Stimulated activated CD8-positive, alpha-beta memory T cell treated with anti-CD3 and anti-CD28 coated beads, Interleukin-7, amount 100 ng/mL, for 48 hours (primary cell): ENCODE measurements around the gene SLC15A3.

Experiments
- DNase-seq, 2 donors: peaks; one replicate each; pipeline ENCODE4 v3.0.0-alpha.2; 2020; ENCODE audit warnings: low read depth in 1 of 2; ENCODE audit errors: extremely low read depth in 1 of 2

SLC15A3 gene

DNA sequence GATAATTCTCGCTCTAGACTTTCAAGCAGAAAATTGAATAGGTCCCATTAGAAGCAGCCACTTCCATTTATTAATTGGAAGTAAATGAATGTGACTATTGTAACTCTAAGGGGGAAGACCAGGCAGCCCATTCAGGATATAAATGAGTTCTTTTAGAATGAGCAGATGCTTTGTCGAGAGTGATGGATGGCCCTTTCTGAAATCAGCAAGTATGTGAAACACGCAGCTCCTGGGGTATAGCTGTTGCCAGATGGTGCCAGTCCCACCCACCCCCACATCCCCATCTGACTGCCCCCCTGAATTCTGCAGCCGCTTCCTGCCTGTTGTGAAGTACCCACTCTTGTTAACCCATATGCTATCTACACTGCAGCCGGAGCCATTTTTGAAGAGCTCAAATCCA lies 3.7 kb downstream of the SLC15A3 start:
- no peak for DNase-seq

DNA sequence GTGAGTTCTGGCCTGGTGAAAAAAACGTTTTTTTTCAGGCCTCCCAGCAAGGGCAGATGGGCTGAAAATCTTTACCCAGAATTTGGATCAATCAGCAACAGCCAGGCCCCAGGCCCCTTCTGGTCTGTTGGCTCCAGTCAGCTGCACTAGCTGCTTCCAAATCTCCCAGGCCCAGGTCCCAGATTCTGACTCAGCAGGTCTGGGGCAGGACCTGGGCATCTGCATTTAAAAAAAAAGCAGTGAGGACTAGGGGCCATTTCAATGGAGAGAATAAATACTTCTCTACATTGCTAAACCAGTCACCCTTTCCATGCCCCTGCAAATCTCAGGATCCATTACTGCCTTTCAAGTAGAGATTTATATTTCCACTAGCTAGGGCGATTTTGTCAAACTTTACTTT lies 4.3 kb downstream of the SLC15A3 start:
- DNase-seq = no peak

DNA sequence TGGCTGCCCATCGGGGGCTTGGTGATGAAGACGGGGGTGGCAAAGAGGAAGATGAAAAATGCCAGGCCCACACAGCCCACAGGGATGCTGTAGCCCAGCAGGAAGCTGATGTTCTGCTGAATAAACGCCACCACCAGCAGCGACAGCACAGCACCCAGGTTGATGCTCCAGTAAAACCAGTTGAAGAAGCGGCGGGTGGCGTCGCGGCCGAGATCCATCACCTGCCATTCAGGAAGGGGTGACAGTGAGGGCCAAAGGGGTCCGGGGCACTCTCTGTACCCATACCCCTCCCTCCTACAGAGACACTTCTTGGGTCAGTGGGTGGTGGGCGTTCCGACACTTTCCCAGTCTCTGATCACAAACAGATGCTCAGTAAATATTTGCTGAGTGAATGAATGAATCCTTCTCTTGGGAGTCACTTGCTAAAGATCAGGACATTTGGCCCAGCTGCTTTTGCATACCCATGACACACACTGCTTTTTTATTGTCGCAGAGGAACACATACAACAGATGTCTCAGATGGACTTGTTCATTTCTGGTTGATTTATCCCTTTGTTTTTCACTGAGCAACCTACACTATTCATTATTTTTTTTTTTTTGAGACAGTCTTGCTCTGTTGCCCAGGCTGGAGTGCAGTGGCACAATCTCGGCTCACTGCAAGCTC lies 5.2 kb downstream of the SLC15A3 start:
- DNase-seq = no peak

DNA sequence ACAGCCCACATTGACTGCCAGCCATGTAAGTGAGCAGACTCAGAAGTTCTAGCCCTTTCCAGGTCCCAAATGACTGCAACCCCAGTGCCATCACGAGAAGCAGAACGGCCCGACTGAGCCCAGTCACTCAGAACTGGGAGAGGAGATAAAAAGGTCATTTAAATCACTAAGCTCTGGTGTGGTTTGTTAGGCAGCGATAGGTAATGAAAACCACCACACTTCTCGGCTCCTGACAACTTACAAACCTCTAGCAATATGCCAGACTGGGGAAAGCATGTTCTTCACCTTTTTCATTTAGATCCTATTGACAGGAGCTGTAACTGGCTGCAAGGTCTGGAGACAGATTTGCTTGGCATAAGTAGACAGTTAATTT lies 6.7 kb downstream of the SLC15A3 start:
- DNase-seq = no peak

DNA sequence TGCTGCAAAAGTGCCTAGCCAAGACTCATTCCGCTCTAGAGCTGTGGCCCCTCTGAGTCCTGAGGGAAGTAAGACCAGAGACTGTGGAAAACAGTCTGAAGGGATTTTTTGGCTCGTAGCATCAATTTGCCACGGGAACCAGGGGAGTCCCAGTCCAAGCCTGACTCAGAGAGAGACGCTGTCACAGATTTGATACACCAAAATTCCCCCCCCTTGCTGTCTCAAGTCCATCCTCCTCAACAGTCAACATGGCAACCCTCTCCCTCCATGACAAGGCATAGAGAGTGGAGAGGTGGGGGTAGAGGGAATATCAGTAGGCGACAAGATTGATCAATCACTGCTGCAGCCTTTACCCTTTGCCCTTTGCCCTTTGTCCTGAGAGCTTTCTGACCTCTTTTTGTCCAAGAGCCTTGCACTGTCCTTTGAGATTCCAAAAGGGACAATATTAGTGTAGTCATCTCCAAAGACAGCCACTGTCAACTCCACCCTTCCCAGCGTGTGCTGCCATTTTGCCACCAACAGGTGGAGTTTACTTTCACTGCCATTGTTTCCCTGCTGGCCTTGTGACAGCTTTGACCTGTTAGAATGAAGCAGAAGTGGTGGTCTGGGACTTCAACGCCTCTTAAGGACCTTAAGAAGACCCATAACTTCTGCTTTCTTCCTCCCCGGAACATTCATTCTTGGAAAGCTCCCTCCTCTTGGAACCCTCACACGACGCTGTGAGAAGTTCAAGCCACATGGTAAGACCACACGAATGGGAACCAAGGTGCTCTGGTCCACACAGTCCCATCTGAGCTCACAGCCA lies 7.3 kb downstream of the SLC15A3 start:
- DNase-seq = no peak

DNA sequence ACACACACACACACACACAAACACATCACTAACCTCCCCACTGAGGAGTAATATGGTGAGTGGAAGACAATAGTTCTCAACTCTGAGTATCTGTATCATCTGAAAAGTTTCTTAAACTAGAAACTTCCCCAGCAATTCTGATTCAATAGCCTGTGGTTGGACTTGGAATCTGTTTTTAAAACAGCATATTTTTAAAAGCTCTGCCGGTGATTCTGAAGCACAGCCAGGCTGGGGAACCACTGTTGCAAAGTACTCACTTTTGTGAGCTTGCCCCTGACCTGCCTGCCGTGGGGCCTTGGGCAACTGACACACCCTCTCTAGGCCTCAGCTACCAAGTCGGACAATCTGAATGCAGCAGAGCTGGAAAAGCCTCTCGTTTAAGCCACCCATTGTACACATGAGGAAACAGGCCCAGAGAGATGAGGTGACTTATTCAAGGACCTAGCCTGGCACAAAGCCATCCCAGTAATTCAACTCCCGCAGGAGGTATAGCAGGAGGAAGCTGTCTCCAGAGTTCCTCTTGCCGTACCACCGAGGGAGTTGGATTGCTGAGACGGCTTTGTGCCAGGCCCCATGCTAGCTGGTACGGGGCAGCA lies 8.9 kb downstream of the SLC15A3 start:
- DNase-seq = no peak

DNA sequence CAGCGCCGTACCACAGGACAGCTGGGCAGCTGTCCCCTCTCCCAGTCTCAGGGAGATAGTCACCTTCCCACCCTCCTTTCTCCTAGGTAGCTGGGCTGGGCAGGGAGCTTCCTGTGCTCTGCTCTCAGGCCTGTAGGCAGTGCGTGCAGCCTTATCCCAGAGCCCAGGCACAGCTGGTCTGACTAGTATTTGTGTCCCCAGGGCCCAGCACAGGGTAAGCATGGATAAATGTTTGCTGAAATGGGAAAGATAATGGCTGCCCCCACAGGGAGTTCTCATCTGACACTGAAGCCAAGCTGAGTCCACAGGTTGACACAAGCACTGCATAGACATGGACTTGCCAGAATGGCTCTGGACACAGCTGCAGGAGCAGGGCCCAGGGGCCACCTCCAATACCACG lies 9.8 kb downstream of the SLC15A3 start:
- no peak for DNase-seq

DNA sequence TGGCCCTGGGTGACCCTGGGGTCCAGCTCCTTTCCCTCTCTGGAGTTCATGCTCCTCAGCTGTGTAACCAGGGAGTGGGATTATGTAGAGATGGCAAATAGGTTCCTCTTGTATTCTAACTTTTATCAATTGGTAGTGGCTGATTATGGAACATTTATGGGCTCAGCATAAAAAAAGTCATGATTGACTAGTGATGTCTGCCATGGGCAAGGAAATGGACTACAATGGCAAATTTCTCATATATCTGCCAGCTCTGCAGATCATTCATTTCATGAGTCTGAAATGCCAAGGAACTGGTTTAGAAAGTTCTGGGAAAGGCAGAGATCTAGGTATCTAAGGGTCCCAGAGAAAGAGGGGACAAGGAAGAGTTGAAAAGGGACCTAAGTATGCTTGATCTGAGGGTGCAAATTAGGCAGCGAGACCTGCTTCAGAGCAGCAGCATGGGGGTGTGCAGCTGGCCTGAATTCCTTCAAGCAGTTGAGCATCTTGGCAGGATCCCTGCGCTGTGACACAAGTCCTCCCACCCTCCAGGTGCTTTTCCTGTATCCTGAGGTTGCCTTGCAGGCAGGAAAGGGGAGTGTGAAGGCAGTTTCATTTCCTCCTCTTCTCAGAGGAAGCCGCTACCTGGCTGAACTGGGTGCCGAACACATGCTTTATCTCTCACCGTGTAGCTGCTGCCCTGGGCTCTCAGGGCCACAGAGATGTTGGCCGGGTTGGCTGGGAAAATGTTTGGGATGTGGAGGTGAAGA lies 10.4 kb downstream of the SLC15A3 start:
- DNase-seq = no peak

DNA sequence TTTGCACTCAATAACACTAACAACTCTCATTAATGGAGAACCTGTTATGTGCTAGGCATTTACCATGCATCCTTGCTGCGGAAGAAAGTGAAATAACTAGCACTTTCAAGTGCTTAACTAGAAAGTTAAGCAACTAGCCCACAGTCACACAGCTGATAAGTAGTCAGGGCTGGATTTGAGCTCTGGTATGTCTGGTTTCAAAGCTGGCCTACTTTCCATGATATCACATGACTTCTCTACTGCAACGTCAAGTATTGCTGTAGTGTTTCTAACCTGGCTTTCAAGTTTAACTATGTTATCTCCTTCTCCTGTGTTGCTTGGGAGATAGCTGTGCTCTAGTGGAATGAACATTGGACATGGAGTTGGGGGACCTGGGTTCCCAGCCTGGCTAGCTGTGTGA lies 12.1 kb downstream of the SLC15A3 start:
- DNase-seq = no peak

DNA sequence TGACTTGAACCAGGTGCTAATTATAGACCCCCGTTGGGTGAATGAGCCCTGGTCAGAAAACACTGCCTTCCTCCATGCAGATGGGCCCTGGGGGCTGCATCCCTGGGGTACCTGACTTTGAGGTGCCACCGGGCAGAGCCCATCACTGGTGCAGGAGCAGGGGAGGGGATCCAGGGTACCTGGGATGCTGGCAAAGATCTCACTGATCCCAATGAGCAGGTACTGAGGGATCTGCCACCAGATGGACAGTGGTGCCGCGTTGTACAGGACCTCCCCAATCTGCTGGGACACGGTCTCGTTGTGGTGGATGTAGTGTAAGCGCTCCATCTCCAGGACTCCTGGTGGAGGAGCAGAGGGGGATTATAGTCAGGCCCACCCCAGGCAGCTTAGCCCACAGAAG lies 12.7 kb downstream of the SLC15A3 start:
- no peak for DNase-seq

DNA sequence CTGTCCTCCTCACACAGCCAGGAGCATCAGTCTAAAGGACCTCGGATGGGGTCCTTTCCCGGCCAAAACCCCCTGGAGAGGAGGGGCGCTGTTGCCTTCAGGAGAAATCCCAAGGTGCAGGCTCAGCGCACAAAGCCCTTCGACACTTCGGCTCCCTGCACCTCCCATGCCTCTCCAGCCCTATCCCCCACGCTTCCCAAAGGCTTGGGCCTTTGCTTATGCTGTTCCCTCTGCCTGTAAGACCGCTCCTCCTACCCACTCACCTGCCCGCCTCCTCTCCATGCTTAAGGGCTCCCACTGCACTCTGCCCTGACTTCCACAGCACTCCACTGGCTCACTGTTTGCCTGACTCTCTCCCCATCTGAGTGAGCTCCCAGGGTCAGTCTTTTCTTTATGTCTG lies 13.5 kb downstream of the SLC15A3 start:
- DNase-seq = no peak

DNA sequence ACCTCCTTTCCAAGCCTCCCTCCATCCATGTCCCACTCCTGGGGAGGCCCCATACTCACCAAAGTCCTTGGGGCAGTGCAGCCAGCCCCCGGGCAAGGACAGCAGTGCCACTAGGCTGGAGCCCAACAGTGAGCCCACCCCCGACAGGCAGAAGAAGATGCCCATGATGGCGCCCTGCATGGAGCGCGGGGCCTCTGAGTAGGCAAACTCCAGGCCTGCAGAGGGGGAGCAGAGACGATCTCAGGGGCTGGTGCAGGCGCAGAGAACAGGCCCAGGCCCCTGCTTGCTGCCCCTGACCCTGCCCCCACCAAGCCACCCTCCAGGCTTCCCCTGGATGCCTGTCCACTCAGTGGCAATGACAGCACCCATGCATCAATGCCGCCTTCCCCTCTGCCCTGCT lies 14.2 kb downstream of the SLC15A3 start:
- DNase-seq = no peak

DNA sequence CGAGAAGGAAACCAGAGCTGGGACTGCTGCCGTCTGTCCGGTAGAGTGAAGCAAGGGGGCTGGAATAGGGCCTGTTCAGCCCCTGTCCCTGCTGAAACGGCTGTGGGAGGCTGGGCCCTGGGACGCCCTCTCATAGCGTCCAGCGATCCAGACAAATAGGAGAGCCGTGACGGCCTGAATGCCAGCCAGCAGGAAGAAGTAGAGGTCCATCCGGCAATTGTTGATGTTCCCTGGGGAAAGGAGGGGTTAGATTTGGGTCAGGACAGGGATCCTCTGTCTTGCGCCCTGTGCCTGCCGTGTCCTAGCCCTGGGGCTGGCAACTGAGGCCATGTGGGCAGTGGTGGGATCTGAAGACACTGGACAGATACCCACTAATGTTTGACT lies 14.8 kb downstream of the SLC15A3 start:
- DNase-seq = no peak

DNA sequence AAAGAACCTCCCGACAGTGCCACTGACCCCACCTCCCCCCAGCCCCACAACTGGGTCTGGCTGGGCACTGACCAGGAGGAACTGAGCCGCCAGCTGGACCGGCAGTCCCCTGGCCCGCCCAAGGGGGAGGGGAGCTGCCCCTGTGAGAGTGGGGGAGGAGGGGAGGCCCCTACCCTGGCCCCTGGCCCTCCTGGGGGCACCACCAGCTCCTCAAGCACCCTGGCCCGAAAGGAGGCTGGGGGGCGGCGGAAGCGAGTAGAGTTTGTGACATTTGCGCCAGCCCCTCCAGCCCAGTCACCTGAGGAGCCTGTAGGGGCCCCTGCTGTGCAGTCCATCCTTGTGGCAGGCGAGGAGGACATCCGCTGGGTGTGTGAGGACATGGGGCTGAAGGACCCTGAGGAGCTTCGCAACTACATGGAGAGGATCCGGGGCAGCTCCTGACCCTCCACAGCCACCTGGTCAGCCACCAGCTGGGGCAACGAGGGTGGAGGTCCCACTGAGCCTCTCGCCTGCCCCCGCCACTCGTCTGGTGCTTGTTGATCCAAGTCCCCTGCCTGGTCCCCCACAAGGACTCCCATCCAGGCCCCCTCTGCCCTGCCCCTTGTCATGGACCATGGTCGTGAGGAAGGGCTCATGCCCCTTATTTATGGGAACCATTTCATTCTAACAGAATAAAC lies 15.4 kb downstream of the SLC15A3 start:
- no peak for DNase-seq

DNA sequence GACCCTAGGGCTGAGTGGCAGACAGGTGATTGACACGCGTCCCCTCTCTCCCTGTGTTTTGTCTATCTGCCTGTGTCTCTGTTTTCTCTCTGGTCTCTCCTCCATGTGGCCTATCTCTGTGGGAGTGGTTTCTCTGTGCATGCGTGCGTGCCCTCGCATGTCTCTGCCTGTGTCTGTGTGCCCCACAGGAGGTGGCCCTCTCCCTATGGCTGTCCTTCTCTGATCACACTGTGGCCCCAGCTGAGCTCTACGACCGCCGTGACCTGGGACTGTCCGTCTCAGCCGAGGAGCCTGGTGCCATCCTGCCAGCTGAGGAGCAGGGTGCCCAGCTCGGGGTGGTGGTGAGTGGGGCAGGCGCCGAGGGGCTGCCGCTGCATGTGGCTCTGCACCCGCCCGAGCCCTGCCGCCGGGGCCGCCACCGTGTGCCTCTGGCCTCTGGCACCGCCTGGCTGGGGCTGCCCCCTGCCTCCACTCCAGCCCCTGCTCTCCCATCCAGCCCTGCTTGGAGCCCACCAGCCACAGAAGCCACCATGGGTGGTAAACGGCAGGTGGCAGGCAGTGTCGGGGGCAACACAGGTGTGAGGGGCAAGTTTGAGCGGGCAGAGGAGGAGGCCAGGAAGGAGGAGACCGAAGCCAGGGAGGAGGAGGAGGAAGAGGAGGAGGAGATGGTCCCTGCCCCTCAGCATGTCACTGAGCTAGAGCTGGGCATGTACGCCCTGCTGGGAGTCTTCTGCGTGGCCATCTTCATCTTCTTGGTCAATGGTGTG lies 16.1 kb downstream of the SLC15A3 start:
- DNase-seq = no peak

DNA sequence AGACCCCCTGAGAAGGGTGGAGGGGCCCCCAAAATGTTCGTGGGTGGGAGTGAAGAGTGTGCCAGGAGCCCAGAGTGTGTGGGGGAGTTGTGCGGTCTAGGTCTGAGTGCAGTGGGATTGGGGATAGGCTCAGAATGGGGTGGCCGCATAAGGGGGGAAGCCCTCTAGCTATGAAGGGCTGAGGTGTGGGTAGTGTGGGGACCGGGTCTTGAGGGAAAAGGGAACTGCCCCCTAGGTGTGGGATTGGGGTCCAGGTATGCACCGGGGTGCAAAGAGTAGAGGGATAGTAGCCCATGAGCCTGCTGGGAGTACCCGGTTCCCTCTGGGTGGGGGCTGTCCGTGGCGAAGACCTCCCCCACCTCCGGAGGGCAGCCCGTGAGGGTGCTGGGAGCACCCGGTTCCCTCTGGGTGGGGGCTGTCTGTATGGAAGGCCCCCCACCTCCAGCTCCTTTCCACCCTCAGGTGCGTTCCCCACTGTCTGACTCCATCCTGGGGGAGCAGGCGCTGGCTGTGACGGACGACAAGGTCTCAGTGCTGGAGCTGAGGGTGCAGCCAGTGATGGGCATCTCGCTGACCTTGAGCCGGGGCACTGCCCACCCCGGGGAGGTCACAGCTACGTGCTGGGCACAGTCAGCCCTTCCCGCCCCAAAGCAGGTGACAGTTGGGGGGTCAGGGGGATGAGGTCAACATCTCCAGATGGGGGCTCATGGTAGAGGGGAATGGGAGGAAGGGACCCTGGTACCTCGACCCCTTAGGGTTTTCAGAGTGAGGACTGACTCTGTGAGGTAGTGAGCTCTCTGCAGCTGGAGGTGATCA lies 17.0 kb downstream of the SLC15A3 start:
- no peak for DNase-seq

DNA sequence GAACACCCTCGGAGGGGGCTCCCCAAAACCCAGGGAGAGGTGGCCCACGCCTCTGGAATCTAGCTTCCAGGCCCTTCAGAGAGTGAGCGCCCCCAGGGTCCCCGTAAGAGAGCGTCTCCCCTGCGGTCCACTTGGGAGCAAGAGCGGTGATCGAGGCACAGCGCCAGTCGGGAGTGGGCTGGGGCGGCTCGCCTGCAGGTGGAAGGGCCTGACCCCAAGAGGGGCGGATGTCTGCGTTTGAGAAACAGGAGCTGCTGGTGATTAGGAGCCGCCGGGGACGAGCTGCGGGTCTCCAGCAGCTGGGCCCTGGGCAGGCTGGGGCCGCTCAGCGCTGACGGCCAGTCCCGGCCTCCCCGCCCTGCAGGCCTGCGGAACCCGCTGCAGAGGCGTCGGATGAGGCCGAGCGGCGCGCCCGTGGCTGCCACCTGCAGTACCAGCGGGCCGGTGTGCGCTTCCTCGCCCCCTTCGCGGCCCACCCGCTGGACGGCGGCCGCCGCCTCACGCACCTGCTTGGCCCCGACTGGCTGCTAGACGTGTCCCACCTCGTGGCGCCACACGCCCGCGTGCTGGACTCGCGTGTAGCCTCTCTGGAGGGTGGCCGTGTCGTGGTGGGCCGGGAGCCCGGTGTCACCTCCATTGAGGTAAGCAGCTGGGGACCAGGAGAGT lies 17.7 kb downstream of the SLC15A3 start:
- no peak for DNase-seq

DNA sequence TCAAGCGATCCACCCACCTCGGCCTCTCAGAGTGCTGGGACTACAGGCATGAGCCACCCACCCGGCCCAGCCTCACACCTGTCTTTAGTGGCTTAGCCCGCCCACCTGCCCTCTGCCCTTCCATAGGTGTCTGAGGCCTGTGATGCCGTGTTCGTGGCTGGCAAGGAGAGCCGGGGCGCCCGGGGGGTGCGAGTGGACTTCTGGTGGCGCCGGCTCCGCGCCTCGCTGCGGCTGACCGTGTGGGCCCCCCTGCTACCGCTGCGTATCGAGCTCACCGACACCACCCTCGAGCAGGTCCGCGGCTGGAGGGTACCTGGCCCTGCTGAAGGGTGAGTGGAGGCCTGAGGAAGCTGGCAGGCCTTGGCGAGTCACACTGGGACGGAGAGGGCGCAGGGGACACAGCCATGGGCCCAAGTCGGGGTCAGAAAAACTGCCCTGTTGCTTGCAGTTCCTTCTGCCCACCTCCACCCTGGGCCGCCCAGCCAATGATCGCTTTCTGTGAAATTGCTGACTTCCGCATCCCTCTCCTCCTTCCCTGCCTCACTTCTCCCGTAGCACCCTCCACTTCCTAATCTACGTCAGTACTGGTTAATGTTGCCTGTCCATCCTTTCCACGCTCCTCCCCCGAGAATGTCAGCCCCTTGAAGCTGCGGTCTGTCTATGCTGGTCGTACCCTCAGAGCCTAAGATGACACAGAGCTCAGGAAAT lies 18.4 kb downstream of the SLC15A3 start:
- DNase-seq = no peak
